Testis (tissue), 2 donors: ENCODE measurements around the gene C3orf20.

ENCODE experiments used
- CTCF ChIP-seq, 3 experiments: fragments of 450-650 bp in 2 of 3; fragments of 200-600 bp in 1 of 3; sonication (generic) in 1 of 3; IDR thresholded peaks; one replicate each; pipeline ENCODE4 v1.5.1; 2016 to 2019; ENCODE audit warnings: antibody characterized with exemption in 3 of 3, mild to moderate bottlenecking in 2 of 3, moderate library complexity in 1 of 3
- POLR2A ChIP-seq: fragments of 450-650 bp; IDR thresholded peaks from one replicate; pipeline ENCODE4 v1.6.1; 2017; ENCODE audit warnings: antibody characterized with exemption, mild to moderate bottlenecking, moderate library complexity

- TF ChIP-seq CTCF (IDR thresholded peaks at IDR 0.05) (no peak), POLR2A (no peak)
Measured at GRCh38 chr3:14784087-14784681, 109.2 kb downstream of the C3orf20 start.
